Thoracic aorta (tissue), 2 donors: Measurements from ENCODE around the gene RUNX1. TPM values are rescaled to one million over a fixed set of nuclear protein-coding genes. Genes with fewer than 3 reads are reported as not detected.
"Not testable (repeated sequence)": the region's sequence is repeated elsewhere in the genome, so short reads cannot be mapped to it uniquely, and the experiment has no call there.

ENCODE experiments used
- ATAC-seq: fragments of 150-250 bp; one replicate; pipeline ENCODE4 v1.8.0; 2017; ENCODE audit warnings: low read depth; ENCODE audit not compliant: insufficient number of reproducible peaks, low FRiP score
- DNase-seq: peaks from one replicate; pipeline ENCODE4 v3.0.0-alpha.2; 2020; ENCODE audit warnings: low spot score
- H3K27ac ChIP-seq, 2 donors: fragments of 200-600 bp; sonication (generic); 1 replicate in 1 of 2; 2 replicates in 1 of 2; pipeline ENCODE4 v1.5.1; 2016; ENCODE audit warnings: mild to moderate bottlenecking in 2 of 2, moderate library complexity in 2 of 2
- H3K27me3 ChIP-seq: fragments of 200-600 bp; sonication (generic); replicated peaks from 2 replicates; pipeline ENCODE4 v1.6.0; 2016; ENCODE audit warnings: mild to moderate bottlenecking; ENCODE audit not compliant: insufficient read depth
- H3K36me3 ChIP-seq: fragments of 200-600 bp; sonication (generic); one replicate; pipeline ENCODE4 v1.5.1; 2016
- H3K4me1 ChIP-seq, 2 donors: fragments of 200-600 bp; sonication (generic); 1 replicate in 1 of 2; 2 replicates in 1 of 2; pipeline versions ENCODE4 v1.5.1 to v1.6.0; 2016; ENCODE audit warnings: low read depth in 2 of 2, mild to moderate bottlenecking in 1 of 2; ENCODE audit not compliant: control insufficient read depth in 1 of 2
- H3K4me3 ChIP-seq: fragments of 200-600 bp; sonication (generic); 2 replicates; pipeline ENCODE4 v1.5.1; 2016; ENCODE audit warnings: mild to moderate bottlenecking
- H3K9me3 ChIP-seq: fragments of 200-600 bp; sonication (generic); 2 replicates; pipeline ENCODE4 v1.5.1; 2016
- CTCF ChIP-seq: fragments of 200-600 bp; sonication (generic); IDR thresholded peaks from one replicate; pipeline ENCODE4 v1.5.1; 2019; ENCODE audit warnings: antibody characterized with exemption
- total RNA-seq, 2 donors: library from RNA; depleted of rRNA; stranded (reverse); fragments of >200 nt; gene quantifications; one replicate each; pipeline versions ENCODE4 v1.1.0 to v1.2.3, GENCODE V29; 2016

Gene RUNX1
- total RNA-seq, 2 donors from 2014 or later: 47.4 to 64.7 TPM

- no peak for TF ChIP-seq CTCF
- Histone ChIP-seq H3K4me3 (no peak overlapping the region), H3K27me3 (no peaks in the 10 kb centered on the region), H3K36me3 (no peaks in the 10 kb centered on the region), H3K9me3 (no peaks in the 10 kb centered on the region), H3K4me1 (peaks cover 7 to 14% of the 10 kb centered on the region in 2 donors), H3K27ac (peak overlapping the region; percentile 57 to 83)
- ATAC-seq (peak; percentile 86), DNase-seq (no peak)
Measured at GRCh38 chr21:34807881-34808568, 241.1 kb downstream of the RUNX1 start.

- Histone ChIP-seq H3K27me3 (no peaks in the 10 kb centered on the region), H3K9me3 (no peaks in the 10 kb centered on the region), H3K4me1 (peaks cover 7 to 14% of the 10 kb centered on the region in 2 donors), H3K4me3 (no peak overlapping the region), H3K36me3 (no peaks in the 10 kb centered on the region), H3K27ac (peak overlapping the region; percentile 57 to 83)
- TF ChIP-seq CTCF: no peak
- ATAC-seq (peak; percentile 64), DNase-seq (peak; percentile 30)
Measured at GRCh38 chr21:34807146-34807880, 241.8 kb downstream of the RUNX1 start.

GRCh38 chr21:34806423-34806822 is 242.7 kb downstream of the RUNX1 start:
- H3K27me3 ChIP-seq: no peaks in the 10 kb centered on the region
- no peaks in the 10 kb centered on the region for H3K9me3 ChIP-seq
- DNase-seq: no peak
- H3K4me3 ChIP-seq: no peak overlapping the region
- no peaks in the 10 kb centered on the region for H3K36me3 ChIP-seq
- no peak overlapping the region for H3K27ac ChIP-seq
- no peak for TF ChIP-seq CTCF
- H3K4me1 ChIP-seq: peaks cover 7 to 14% of the 10 kb centered on the region in 2 donors
- no peak for ATAC-seq

GRCh38 chr21:34805157-34805556 is 243.9 kb downstream of the RUNX1 start:
- no peak for TF ChIP-seq CTCF
- peaks cover 7 to 14% of the 10 kb centered on the region in 2 donors for H3K4me1 ChIP-seq
- no peaks in the 10 kb centered on the region for H3K9me3 ChIP-seq
- no peaks in the 10 kb centered on the region for H3K36me3 ChIP-seq
- H3K4me3 ChIP-seq: no peak overlapping the region
- H3K27me3 ChIP-seq: no peaks in the 10 kb centered on the region
- ATAC-seq (no peak), DNase-seq (no peak)
- no peak overlapping the region for H3K27ac ChIP-seq

- not testable (repeated sequence) for H3K27me3 ChIP-seq, H3K4me3 ChIP-seq, ATAC-seq, H3K36me3 ChIP-seq, DNase-seq, H3K27ac ChIP-seq, H3K9me3 ChIP-seq
- peaks cover 7 to 14% of the 10 kb centered on the region in 2 donors for H3K4me1 ChIP-seq
Measured at GRCh38 chr21:34804584-34804983, 244.5 kb downstream of the RUNX1 start.
